Activated CD8-positive, alpha-beta memory T cell treated with anti-CD3 and anti-CD28 coated beads, Interleukin-2, amount 50 U/mL, for 48 hours (primary cell): ENCODE measurements around the gene A3GALT2.

ENCODE experiments used
- DNase-seq: peaks from one replicate; pipeline ENCODE4 v3.0.0-alpha.2; 2020

A3GALT2 gene

GRCh38 chr1:33269621-33270020 is 51.3 kb downstream of the A3GALT2 start:
- DNase-seq = no peak

GRCh38 chr1:33268927-33269610 is 51.8 kb downstream of the A3GALT2 start:
- DNase-seq = no peak

- DNase-seq = no peak
Measured at GRCh38 chr1:33268457-33268856, 52.4 kb downstream of the A3GALT2 start.

- DNase-seq = no peak
Measured at GRCh38 chr1:33267468-33268205, 53.3 kb downstream of the A3GALT2 start.

DNA sequence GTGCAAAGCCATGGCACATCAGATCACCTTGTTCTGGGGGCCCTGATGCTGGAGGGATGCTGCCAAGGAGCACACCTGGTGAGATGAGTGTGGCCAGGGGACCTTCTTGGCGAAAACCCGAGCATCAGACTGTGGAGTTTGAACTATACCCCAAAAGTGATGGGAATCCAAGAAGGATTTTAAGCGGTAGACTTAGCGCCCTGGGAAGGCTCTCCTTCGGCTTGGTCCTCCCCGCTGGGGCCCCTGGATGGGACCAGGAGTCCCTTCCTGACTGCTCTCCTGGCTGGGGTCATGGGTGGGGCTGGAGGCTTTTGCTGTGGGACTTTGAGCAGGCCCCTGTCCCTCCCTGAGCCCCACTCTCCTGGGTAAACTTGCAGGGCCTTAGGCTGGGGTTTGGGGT is 54.1 kb downstream of the A3GALT2 start:
- no peak for DNase-seq

DNA sequence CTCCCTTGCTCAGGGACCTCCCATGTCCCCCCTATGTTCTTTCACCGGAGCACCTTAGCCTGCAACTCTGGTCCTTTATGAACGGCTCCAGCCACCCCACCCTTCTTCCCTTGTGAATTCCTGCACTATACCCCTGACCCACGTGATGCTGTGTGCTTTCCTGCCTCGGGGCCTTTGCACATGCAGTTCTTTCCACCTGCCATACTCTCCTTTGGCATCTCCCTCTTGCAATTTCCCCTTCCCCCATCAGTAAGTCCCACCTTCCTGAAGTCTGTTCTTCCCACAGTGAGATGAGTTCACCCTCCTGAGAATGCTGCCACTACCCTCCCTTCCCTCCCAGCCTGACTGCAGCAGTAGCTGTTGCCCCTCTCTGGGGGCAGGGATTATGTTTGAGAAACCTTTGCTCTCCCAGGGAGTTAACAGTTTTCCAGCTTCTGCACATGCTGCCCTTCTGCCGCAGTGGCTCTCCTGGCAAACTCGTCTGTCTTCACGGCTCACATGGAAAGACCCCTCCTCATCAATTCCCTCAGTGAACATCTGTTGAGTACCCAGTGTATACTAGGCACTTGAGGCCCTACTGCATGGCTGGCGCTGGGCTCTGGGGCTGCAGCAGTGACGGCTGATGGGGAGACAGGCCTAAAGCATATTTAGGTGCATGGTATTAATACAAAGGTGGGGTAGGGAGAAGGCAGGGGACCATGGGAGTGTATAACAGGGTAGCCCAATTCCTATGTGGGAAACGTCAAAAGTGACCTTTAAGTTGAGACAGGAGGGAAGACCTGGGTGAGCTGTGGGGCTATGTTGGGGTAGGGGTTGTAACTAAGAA is 54.9 kb downstream of the A3GALT2 start:
- DNase-seq = no peak

DNA sequence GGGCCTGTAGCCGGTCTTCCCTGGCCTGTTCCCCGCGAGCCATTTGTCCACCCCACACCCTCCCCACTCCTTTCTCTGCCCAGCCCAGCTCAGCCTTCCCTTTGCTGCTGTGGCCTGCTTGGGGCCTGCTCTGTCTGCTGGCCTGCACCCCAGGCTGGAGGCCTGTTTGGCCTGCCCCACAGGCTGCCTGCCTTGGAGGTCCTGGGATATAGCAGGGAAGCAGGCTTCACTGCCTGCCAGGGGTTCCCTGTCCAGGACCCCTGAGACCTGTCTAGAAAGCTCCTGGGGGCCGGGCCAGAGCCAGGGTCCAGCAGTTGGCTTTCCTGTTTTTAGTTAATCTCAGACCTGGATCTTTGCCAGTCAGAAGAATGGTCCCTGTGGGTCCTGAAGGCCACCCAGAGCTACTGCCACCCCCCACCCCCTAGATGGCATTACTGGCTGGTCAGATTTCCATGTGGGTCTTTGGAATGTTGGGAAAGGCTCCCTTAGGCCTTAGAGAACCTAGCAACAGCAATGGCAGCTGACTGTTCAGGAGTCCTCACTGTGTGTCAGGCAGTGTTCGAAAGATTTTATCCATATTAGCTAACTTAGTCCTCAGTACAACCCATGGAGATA is 56.9 kb downstream of the A3GALT2 start:
- no peak for DNase-seq

GRCh38 chr1:33261344-33261743 is 59.6 kb downstream of the A3GALT2 start:
- DNase-seq = no peak

DNA sequence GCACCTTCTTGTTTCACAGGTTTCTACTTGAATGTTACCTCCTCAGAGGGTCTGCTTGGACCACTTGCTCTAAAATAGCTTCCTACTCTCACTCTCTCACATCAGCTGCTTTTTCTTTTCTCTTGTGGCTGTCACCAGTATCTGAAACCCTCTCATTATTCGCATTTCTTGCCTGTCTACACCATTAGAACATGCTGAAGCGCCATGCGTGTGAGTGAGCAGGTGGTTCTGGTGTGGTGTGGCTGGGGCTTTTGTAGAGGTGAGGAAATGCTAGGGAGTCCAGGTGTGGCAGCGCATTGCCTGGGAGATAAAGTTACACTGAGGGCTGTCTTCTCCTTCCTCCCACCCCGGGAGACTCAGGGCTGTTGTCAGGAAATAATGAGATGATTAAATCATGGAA is 60.5 kb downstream of the A3GALT2 start:
- no peak for DNase-seq

GRCh38 chr1:33259879-33260278 is 61.0 kb downstream of the A3GALT2 start:
- DNase-seq = no peak

DNA sequence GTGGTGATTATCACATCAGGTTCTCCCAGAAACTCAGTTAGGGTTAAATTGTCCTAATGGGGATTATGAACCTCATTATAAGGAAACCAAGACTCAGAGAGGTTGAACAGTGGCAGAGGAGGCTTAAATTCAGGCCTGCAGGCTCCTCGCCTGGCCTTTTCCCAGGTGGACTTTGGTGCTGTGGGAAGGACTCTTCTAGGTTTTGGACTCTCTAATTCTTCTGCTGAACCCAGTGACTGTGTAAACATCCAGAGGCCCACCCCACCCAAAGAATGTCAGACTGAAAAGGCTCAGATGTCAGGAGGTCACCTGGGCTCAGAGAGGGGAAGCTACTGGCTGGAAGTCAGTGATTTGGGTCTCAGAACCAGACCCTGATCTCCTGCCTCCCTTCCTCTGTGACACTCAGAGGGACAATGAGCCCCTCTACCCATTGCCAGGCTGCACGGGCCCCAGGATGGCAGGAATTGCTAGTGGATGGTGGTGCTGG is 62.1 kb downstream of the A3GALT2 start:
- no peak for DNase-seq

GRCh38 chr1:33257772-33258712 is 62.9 kb downstream of the A3GALT2 start:
- DNase-seq = no peak

DNA sequence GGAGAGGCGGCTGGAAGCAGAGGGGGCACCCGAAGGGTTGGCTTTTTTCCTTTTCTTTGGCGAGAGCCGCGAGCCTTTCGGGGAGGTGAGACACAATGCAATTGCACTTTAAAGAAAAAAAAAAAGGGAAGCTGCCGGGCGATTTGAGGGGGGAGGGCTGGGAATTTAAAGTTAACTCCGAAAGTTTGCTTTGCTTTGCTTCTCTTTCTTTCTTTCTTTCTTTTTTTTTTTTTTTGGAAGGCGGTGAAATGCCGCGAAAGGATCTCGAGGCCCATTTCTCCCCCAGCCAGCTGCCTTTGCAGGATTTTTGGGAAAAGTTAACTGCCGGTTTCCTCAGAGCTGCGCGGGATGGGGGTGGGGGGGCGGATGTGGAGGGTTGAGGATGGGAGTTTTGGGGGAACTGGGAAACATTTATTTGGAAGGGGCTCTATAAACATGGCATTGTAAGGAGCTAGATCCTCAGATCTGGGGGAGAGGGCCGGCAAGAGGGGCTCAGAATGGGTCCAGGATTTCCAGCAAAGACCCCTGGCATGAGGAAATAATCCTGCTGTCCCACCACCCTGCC is 63.6 kb downstream of the A3GALT2 start:
- no peak for DNase-seq
